ENCODE measurements around the gene SUSD1.
"Not testable (repeated sequence)": the region's sequence is repeated elsewhere in the genome, so short reads cannot be mapped to it uniquely, and the experiment has no call there.

Gene SUSD1

GRCh38 chr9:112132356-112132755 lies 42.7 kb downstream of the SUSD1 start:
- DNase-seq (ENCODE audit: low read depth) = no peak
- no peak for TF ChIP-seq CTCF (IDR thresholded peaks at IDR 0.05; ENCODE audit: control insufficient read depth, insufficient read depth, low read depth, low read length, missing control alignments)
- H3K4me3 ChIP-seq (ENCODE audit: control insufficient read depth, low read depth, low read length) = no peak overlapping the region

GRCh38 chr9:112130997-112131396 lies 44.1 kb downstream of the SUSD1 start:
- TF ChIP-seq CTCF (IDR thresholded peaks at IDR 0.05; ENCODE audit: control insufficient read depth, insufficient read depth, low read depth, low read length, missing control alignments) = no peak
- no peak overlapping the region for H3K4me3 ChIP-seq (ENCODE audit: control insufficient read depth, low read depth, low read length)
- DNase-seq (ENCODE audit: low read depth) = no peak

- TF ChIP-seq CTCF (IDR thresholded peaks at IDR 0.05; ENCODE audit: control insufficient read depth, insufficient read depth, low read depth, low read length, missing control alignments) = no peak
- DNase-seq (ENCODE audit: low read depth) = no peak
- no peak overlapping the region for H3K4me3 ChIP-seq (ENCODE audit: control insufficient read depth, low read depth, low read length)
These were observed 44.8 kb downstream of the SUSD1 start for GRCh38 chr9:112130347-112130746.

- no peak for TF ChIP-seq CTCF (IDR thresholded peaks at IDR 0.05; ENCODE audit: control insufficient read depth, insufficient read depth, low read depth, low read length, missing control alignments)
- DNase-seq (ENCODE audit: low read depth) = no peak
- H3K4me3 ChIP-seq (ENCODE audit: control insufficient read depth, low read depth, low read length) = no peak overlapping the region
These were observed 45.9 kb downstream of the SUSD1 start for GRCh38 chr9:112129246-112129645.

GRCh38 chr9:112128399-112128798 lies 46.7 kb downstream of the SUSD1 start:
- not testable (repeated sequence) for DNase-seq (ENCODE audit: low read depth)

GRCh38 chr9:112127281-112127680 lies 47.8 kb downstream of the SUSD1 start:
- no peak for DNase-seq (ENCODE audit: low read depth)
- no peak for TF ChIP-seq CTCF (IDR thresholded peaks at IDR 0.05; ENCODE audit: control insufficient read depth, insufficient read depth, low read depth, low read length, missing control alignments)
- H3K4me3 ChIP-seq (ENCODE audit: control insufficient read depth, low read depth, low read length) = no peak overlapping the region

More at GRCh38 chr9:112128399-112128798, 46.7 kb downstream of the SUSD1 start:
- H3K4me3 ChIP-seq (ENCODE audit: control insufficient read depth, low read depth, low read length) = not testable (repeated sequence)

GRCh38 chr9:112125951-112126388 lies 49.1 kb downstream of the SUSD1 start:
- no peak for TF ChIP-seq CTCF (IDR thresholded peaks at IDR 0.05; ENCODE audit: control insufficient read depth, insufficient read depth, low read depth, low read length, missing control alignments)
- H3K4me3 ChIP-seq (ENCODE audit: control insufficient read depth, low read depth, low read length) = no peak overlapping the region
- DNase-seq (ENCODE audit: low read depth) = no peak
